Activated naive CD8-positive, alpha-beta T cell treated with anti-CD3 and anti-CD28 coated beads, Interleukin-2, amount 10 ng/mL, durations not matched to agents 7 days and 5 days (primary cell): Measurements from ENCODE around the gene CA5A. TPM values are rescaled to one million over a fixed set of nuclear protein-coding genes. Genes with fewer than 3 reads are reported as not detected.
"Not testable (repeated sequence)": the region's sequence is repeated elsewhere in the genome, so short reads cannot be mapped to it uniquely, and the experiment has no call there.

Source experiments
- ATAC-seq: fragments of 150-1000 bp; cut with Tn5 transposase; one replicate; pipeline ENCODE4 v1.10.0; 2021; ENCODE audit warnings: low read depth, moderate library complexity
- POLR2A ChIA-PET: fragments of 350-600 bp; sonication (Branson Sonifier 250); formaldehyde crosslinking; loops from one replicate; lab custom pipeline; 2021; ENCODE audit warnings: antibody characterized with exemption; lab: Charles Lee
- DNase-seq: peaks from one replicate; pipeline ENCODE4 v3.0.0; 2021
- H3K27ac Mint-ChIP-seq: one replicate; pipeline ENCODE4 v1.8.0; 2022; ENCODE audit warnings: mild to moderate bottlenecking, mixed read lengths
- H3K27me3 Mint-ChIP-seq: one replicate; pipeline ENCODE4 v1.8.0; 2022; ENCODE audit warnings: mild to moderate bottlenecking, moderate library complexity, mixed read lengths
- H3K36me3 Mint-ChIP-seq: one replicate; pipeline ENCODE4 v1.8.0; 2021; ENCODE audit warnings: mild to moderate bottlenecking, mixed read lengths
- H3K4me1 Mint-ChIP-seq: one replicate; pipeline ENCODE4 v1.8.0; 2021; ENCODE audit warnings: mixed read lengths
- H3K4me3 Mint-ChIP-seq: one replicate; pipeline ENCODE4 v1.8.0; 2022; ENCODE audit warnings: mild to moderate bottlenecking, moderate library complexity, mixed read lengths
- H3K9me3 Mint-ChIP-seq: one replicate; pipeline ENCODE4 v1.8.0; 2021; ENCODE audit warnings: mixed read lengths
- total RNA-seq, 2 experiments: library from RNA; stranded (reverse); gene quantifications; one replicate each; pipeline ENCODE4 v1.2.3, GENCODE V29; 2021

The CA5A gene
- total RNA-seq, 2 experiments from 2014 or later: not detected

- ATAC-seq (no peak), DNase-seq (no peak)
- Mint-ChIP-seq H3K27ac (no peak overlapping the region), H3K36me3 (no peaks in the 10 kb centered on the region), H3K27me3 (peaks cover 2% of the 10 kb centered on the region), H3K4me3 (no peak overlapping the region), H3K9me3 (no peaks in the 10 kb centered on the region), H3K4me1 (peaks cover 3% of the 10 kb centered on the region)
- POLR2A ChIA-PET: no interaction called here
These were observed 15.0 kb downstream of the CA5A start for GRCh38 chr16:87921236-87921773.

DNA sequence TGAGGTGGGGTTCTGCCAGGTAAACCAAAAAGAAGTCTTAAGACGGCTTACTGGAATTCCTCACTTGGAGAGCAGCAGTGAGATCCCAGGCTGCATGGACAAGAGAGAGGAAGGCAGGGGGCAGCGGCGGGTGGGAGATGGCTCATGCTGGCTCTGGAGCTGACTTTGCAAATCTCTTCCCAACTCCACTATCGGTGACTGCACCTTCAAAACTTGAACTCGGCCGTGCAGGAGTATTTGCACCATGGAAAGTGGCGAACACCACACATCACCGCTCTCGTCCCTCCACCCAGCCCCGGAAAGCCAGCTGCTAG, 16.7 kb downstream of the CA5A start:
- DNase-seq: no peak
- no peak overlapping the region for H3K4me3 Mint-ChIP-seq
- H3K27ac Mint-ChIP-seq: no peak overlapping the region
- POLR2A ChIA-PET: no interaction called here
- ATAC-seq: no peak
- H3K9me3 Mint-ChIP-seq: no peaks in the 10 kb centered on the region
- H3K4me1 Mint-ChIP-seq: peaks cover 1% of the 10 kb centered on the region
- H3K27me3 Mint-ChIP-seq: no peaks in the 10 kb centered on the region
- no peaks in the 10 kb centered on the region for H3K36me3 Mint-ChIP-seq

GRCh38 chr16:87918866-87919680, 17.3 kb downstream of the CA5A start:
- H3K4me3 Mint-ChIP-seq: no peak overlapping the region

DNA sequence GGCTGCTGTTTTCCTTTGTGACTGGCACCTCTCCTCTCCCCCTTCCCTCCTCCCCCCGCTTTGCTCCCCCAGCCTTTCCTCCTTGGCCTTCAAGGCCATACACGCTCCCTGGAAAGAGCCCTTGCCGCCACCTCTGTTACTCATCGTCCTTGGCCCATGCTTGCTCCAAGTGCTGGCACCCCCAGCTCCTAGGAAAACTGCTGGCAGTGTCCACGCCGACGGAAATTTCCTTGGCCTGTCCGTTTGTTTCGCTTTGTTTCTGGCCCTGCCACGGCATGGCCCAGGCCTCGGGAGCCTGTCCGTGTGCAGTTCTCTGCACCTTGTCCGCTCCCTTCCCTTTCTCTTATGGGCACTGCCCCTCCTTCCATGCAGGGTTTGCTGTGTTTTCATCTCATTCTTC, 18.0 kb downstream of the CA5A start:
- peaks cover 1% of the 10 kb centered on the region for H3K4me1 Mint-ChIP-seq
- POLR2A ChIA-PET: no interaction called here
- no peak overlapping the region for H3K4me3 Mint-ChIP-seq
- H3K36me3 Mint-ChIP-seq: no peaks in the 10 kb centered on the region
- H3K9me3 Mint-ChIP-seq: no peaks in the 10 kb centered on the region
- no peak for ATAC-seq
- no peaks in the 10 kb centered on the region for H3K27me3 Mint-ChIP-seq
- H3K27ac Mint-ChIP-seq: no peak overlapping the region
- no peak for DNase-seq

More at GRCh38 chr16:87918866-87919680, 17.3 kb downstream of the CA5A start:
- DNase-seq (no peak), ATAC-seq (no peak)
- Mint-ChIP-seq H3K27me3 (no peaks in the 10 kb centered on the region), H3K27ac (no peak overlapping the region), H3K4me1 (peaks cover 1% of the 10 kb centered on the region), H3K36me3 (no peaks in the 10 kb centered on the region), H3K9me3 (no peaks in the 10 kb centered on the region)
- POLR2A ChIA-PET: no interaction called here

DNA sequence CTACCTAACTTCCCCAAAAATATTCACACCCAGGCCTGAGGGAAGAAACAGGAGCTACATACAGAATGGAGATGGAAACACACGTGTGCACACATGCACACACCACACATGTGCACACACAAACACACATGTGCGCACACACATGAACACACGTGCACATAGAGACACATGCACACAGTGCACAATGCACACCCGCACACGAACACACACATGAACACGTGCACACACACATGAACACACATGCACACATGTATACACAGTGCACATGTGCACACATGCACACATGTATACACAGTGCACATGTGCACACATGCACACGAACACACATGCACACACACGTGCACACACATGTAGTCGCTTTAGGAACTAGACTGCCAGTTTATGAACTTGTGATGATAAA, 18.8 kb downstream of the CA5A start:
- POLR2A ChIA-PET: no interaction called here
- no peak for DNase-seq
- no peak overlapping the region for H3K27ac Mint-ChIP-seq

GRCh38 chr16:87914812-87915211, 21.5 kb downstream of the CA5A start:
- H3K36me3 Mint-ChIP-seq: no peaks in the 10 kb centered on the region

More for the DNA sequence above, 18.8 kb downstream of the CA5A start:
- Mint-ChIP-seq H3K9me3 (no peaks in the 10 kb centered on the region), H3K4me3 (no peak overlapping the region), H3K27me3 (no peaks in the 10 kb centered on the region), H3K4me1 (peaks cover 4% of the 10 kb centered on the region), H3K36me3 (no peaks in the 10 kb centered on the region)
- no peak for ATAC-seq

DNA sequence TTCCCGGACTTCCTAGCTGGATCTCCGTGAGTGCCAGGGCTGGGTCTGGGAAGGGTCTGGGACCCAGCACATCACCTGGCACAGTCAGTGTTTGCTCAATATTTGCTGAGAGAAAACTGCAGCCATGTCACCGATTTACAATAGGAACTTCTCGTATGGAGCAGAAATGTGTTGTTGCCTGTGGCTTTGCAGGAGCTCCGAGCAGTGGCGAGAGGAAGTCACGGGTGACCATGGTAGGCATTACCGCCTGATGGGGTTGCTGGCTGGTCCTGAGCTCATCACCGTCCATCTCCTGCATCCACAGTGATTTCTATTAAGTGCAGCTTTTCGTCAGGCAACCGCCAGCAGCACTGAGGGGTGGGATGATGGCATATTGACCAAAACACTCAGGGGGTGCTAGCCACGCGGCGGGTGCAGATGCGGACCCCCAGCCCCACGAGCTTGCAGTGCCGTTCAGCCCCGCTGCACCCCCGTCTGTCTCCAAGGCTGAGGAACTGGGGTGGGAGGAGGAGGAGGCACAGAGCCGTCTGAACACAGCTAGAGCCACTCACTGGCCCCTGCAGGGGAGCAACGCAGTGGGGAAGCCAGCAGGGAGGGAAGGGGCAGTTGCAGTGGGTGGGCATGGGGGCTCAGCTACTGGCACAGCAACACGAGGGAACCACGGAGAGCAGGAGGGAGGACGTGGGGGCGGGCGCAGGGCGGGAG, 22.2 kb downstream of the CA5A start:
- not testable (repeated sequence) for H3K4me1 Mint-ChIP-seq, H3K9me3 Mint-ChIP-seq, H3K27ac Mint-ChIP-seq, H3K36me3 Mint-ChIP-seq, H3K4me3 Mint-ChIP-seq, DNase-seq, H3K27me3 Mint-ChIP-seq, ATAC-seq
- POLR2A ChIA-PET: interaction anchor here (0.6 to 0.8 kb wide), 2 partner anchors 135 kb away, joined by 3 to 5 read pairs; no protein-coding TSS in a partner anchor

More at GRCh38 chr16:87914812-87915211, 21.5 kb downstream of the CA5A start:
- Mint-ChIP-seq H3K9me3 (no peaks in the 10 kb centered on the region), H3K4me1 (peaks cover 4% of the 10 kb centered on the region), H3K4me3 (no peak overlapping the region), H3K27ac (no peak overlapping the region), H3K27me3 (no peaks in the 10 kb centered on the region)
- DNase-seq (no peak), ATAC-seq (no peak)
- POLR2A ChIA-PET: interaction anchor here (0.6 kb wide), 1 partner anchor 135 kb away, joined by 5 read pairs; no protein-coding TSS in a partner anchor

- H3K9me3 Mint-ChIP-seq, H3K27me3 Mint-ChIP-seq, POLR2A ChIA-PET, H3K4me1 Mint-ChIP-seq, DNase-seq, H3K27ac Mint-ChIP-seq, H3K36me3 Mint-ChIP-seq: not testable (repeated sequence)
- H3K4me3 Mint-ChIP-seq: peak overlapping the region; percentile 58
- peak; percentile 15 for ATAC-seq
These were observed 23.6 kb downstream of the CA5A start for GRCh38 chr16:87912691-87913090.

- H3K9me3 Mint-ChIP-seq, H3K4me3 Mint-ChIP-seq, ATAC-seq, H3K27ac Mint-ChIP-seq, H3K27me3 Mint-ChIP-seq, DNase-seq, H3K36me3 Mint-ChIP-seq: not testable (repeated sequence)
- POLR2A ChIA-PET: interaction anchor here (0.7 to 1.1 kb wide), 2 partner anchors 40 to 899 kb away, joined by 6 to 7 read pairs; no protein-coding TSS in a partner anchor
- peaks cover 16% of the 10 kb centered on the region for H3K4me1 Mint-ChIP-seq
These were observed 25.1 kb downstream of the CA5A start for GRCh38 chr16:87911106-87911763.

DNA sequence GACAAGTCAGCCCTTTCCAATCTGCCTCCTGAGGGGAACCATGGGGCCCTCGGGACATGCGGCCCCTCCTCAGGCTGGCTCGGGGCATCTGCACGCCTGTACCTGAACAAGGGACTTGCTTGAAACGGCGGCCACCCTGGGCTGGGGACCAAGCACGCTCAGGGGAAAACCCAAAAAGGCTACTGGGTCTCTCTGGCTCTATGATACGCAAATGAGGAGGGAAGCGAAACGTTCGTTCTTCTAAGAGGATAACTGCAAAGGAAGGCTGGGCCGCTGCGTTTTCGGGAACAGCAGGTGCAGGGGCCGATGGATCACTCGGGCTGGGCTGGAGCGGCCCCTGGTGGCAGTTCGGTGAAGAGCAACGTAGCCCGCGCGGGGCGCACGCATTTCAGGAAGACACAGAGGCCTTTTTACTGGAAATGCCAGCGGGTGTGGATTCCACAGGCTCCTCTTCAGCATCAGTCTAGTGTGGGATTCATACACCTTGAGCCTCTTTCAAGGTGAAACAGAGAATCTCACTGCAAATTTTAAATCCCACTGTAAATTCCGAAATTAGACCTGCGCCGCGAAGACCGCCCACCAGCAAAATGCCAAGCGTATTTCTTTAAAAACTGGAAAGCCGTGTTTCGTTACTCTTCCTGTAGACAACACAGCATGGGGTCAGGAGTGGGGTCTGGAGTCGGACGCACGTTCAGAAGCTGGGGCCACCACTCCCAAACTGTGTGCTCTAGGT, 27.0 kb downstream of the CA5A start:
- not testable (repeated sequence) for H3K27me3 Mint-ChIP-seq, H3K36me3 Mint-ChIP-seq, H3K9me3 Mint-ChIP-seq
- POLR2A ChIA-PET: interaction anchor here (1.2 to 1.7 kb wide), 2 partner anchors 37 to 129 kb away, joined by 5 to 8 read pairs; no protein-coding TSS in a partner anchor
- H3K4me1 Mint-ChIP-seq: peaks cover 16% of the 10 kb centered on the region
- peak overlapping the region; percentile 82 for H3K27ac Mint-ChIP-seq
- peak overlapping the region; percentile 40 for H3K4me3 Mint-ChIP-seq
- DNase-seq (peak; percentile 91), ATAC-seq (peak; percentile 79)

DNA sequence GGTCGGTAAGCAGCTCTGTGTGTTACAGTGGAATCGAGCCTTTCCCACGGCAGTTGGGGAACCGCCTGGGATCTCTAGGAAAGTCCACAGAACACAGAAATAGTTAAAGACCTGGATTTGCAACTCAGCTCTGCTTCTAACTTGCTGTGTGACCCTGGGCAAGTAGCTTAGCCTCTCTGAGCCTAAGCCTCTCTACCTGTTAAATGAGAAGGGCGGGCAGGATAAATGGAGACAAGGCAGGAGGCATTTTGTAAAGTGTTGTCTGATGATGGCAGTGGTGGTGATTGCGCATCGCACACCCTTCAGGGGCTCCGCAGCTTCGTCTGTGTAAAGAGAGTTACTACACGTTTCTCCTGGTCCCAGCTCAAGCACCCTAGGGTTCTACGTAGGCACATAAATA, 28.2 kb downstream of the CA5A start:
- H3K27me3 Mint-ChIP-seq, ATAC-seq, H3K9me3 Mint-ChIP-seq, H3K27ac Mint-ChIP-seq, H3K4me3 Mint-ChIP-seq, DNase-seq, H3K36me3 Mint-ChIP-seq: not testable (repeated sequence)
- POLR2A ChIA-PET: interaction anchor here (0.8 to 0.9 kb wide), 2 partner anchors 11 to 55 kb away, joined by 4 to 5 read pairs; no protein-coding TSS in a partner anchor
- peaks cover 20% of the 10 kb centered on the region for H3K4me1 Mint-ChIP-seq

DNA sequence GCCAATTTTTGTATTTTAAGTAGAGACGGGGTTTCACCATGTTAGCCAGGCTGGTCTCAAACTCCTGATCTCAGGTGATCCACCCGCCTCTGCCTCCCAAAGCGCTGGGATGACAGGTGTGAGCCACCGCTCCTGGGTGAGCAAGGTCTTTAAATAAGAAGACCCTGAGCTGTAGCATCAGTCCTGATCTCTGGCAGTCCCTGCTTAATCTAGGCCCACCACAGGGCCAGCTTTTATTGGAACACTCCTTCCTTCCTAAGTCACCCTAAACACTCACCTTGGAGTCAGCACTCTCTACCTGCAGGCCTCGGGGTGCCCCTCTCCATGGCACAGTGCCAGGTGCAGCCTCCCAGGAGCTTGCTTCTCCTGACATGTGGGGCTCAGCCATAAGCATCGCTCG, 30.8 kb downstream of the CA5A start:
- not testable (repeated sequence) for H3K27me3 Mint-ChIP-seq, H3K36me3 Mint-ChIP-seq, ATAC-seq, H3K4me3 Mint-ChIP-seq, H3K9me3 Mint-ChIP-seq, DNase-seq, H3K27ac Mint-ChIP-seq
- POLR2A ChIA-PET: interaction anchor here (1.6 to 2.6 kb wide), 2 partner anchors 10 to 126 kb away, joined by 5 to 6 read pairs; no protein-coding TSS in a partner anchor
- peaks cover 18% of the 10 kb centered on the region for H3K4me1 Mint-ChIP-seq
